Globus pallidus (tissue), 1 donor: ENCODE data around the gene DEFB113.

Experiments used
- DNase-seq: peaks from one replicate; pipeline ENCODE4 v3.0.0-alpha.2; 2015; ENCODE audit warnings: low spot score

The DEFB113 gene

DNA sequence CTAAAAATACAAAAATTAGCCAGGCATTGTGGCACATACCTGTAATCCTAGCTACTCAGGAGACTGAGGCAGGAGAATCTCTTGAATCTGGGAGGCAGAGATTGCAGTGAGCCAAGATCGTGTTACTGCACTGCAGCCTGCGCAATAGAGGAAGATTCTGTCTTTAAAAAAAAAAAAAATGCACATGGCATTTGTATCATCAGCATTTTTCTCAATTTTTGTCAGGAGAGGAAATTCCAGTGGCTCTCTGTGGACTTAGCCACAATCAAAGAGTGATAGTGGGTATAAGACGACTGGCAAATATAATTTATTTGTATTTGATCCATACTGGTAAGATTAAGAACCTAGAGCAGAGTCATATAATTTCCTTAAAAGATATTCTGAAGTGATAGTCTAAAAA, 34.0 kb downstream of the DEFB113 start:
- DNase-seq: no peak

- no peak for DNase-seq
These were observed 34.7 kb downstream of the DEFB113 start for GRCh38 chr6:49934770-49935169.

GRCh38 chr6:49933526-49933925, 35.9 kb downstream of the DEFB113 start:
- no peak for DNase-seq

DNA sequence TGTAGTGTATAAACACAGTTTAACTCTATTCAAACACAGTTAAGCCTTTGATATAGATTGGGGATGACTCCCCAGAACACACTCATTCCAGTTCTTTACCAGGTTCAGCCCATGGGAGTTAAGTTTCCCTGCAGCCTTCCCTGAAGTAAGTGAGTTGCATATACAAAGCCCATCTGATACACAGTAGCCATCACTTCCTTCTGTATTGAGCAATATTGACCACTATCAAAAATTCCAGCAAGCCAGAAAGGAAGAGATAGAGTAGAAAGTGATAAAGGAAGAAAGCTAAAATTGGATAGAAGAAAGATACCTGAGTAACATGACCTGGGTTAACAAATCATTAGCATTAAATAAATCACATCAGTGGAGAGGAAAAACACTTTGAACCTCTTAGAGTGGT, 40.1 kb downstream of the DEFB113 start:
- no peak for DNase-seq

- DNase-seq: no peak
These were observed 45.6 kb downstream of the DEFB113 start for GRCh38 chr6:49923826-49924225.

- DNase-seq: no peak
These were observed 49.3 kb downstream of the DEFB113 start for GRCh38 chr6:49919935-49920644.

DNA sequence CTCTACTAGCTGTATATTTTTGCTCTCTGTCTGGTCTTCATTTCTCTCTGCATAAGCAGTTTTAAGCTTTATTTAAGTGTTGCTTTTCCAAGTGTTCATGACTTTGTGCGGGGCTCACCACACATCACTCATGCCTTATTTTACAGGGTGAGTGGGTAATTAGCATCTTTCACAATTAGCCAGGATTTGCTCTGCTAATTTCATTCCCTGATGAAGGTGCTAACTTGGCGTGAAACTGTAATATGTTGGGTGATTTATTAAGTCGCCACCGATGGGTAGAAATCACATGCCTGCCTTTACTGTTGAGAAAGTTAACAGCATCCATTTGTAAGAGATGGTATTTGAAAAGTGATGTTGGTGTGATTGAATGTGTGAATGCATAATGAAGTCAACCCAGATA, 50.2 kb downstream of the DEFB113 start:
- no peak for DNase-seq

- DNase-seq: no peak
These were observed 50.6 kb downstream of the DEFB113 start for GRCh38 chr6:49918787-49919186.
